Left renal pelvis (tissue), 4 donors: ENCODE results near the gene ZAP70. TPM values are rescaled to one million over a fixed set of nuclear protein-coding genes. Genes with fewer than 3 reads are reported as not detected.

Source experiments
- DNase-seq, 4 donors: peaks; one replicate each; pipeline ENCODE4 v3.0.0-alpha.2; 2013; ENCODE audit warnings: low read depth in 4 of 4, low spot score in 3 of 4
- polyA plus RNA-seq, 4 donors: library from polyadenylated mRNA; unstranded; fragments of 120-200 nt; gene quantifications; one replicate each; pipeline ENCODE4 v1.2.1, GENCODE V29; 2013; ENCODE audit not compliant: insufficient read length in 4 of 4

Gene ZAP70
- polyA plus RNA-seq, 4 donors: 0.80 to 2.7 (median 1.8) TPM

- no peak for DNase-seq
These were observed 61.0 kb downstream of the ZAP70 start for GRCh38 chr2:97774425-97774824.

GRCh38 chr2:97775074-97775473, 61.7 kb downstream of the ZAP70 start:
- DNase-seq: no peak

GRCh38 chr2:97779141-97779540, 65.8 kb downstream of the ZAP70 start:
- DNase-seq: no peak

- DNase-seq: no peak
These were observed 68.6 kb downstream of the ZAP70 start for GRCh38 chr2:97781981-97782380.

GRCh38 chr2:97784953-97785352, 71.6 kb downstream of the ZAP70 start:
- no peak for DNase-seq

GRCh38 chr2:97785818-97786217, 72.4 kb downstream of the ZAP70 start:
- no peak for DNase-seq

- no peak for DNase-seq
These were observed 75.7 kb downstream of the ZAP70 start for GRCh38 chr2:97788986-97789644.

Other genes starting within 250 kb of the ZAP70 start
- 10 to 100 TPM; 18.0 to 32.7 (median 24.4) TPM for gene ANKRD36B, start 123.7 kb upstream of the ZAP70 start, polyA plus RNA-seq
- 100 to 1,000 TPM; 102 to 232 (median 199) TPM for gene COX5B, start 67.5 kb upstream of the ZAP70 start, polyA plus RNA-seq
- gene ACTR1B, start 49.5 kb upstream of the ZAP70 start, polyA plus RNA-seq: 10 to 100 TPM; 42.7 to 67.9 (median 53.4) TPM
- 10 to 100 TPM in 2 of 4 donors, 1 to 10 TPM in 2; 7.1 to 26.6 (median 9.4) TPM for gene C2orf92, start 43.9 kb upstream of the ZAP70 start, polyA plus RNA-seq